ENCODE results near the gene PCAT7.

- no peak for TF ChIP-seq CTCF (IDR thresholded peaks at IDR 0.05)
- no peak for TF ChIP-seq POLR2A (IDR thresholded peaks at IDR 0.05)
Measured at GRCh38 chr9:94577036-94577435, 22.2 kb downstream of the PCAT7 start.

Data from thyroid gland (tissue), 4 donors.